HG03060 (cell line): Measurements from ENCODE around the gene NPFF.
"Not testable (repeated sequence)": the region's sequence is repeated elsewhere in the genome, so short reads cannot be mapped to it uniquely, and the experiment has no call there.

Experiments used
- ATAC-seq: cut with Tn5 transposase; IDR thresholded peaks from one replicate; pipeline ENCODE4 v1.9.1; 2021; ENCODE audit warnings: low read depth, moderate number of reproducible peaks; ENCODE audit not compliant: unreplicated experiment

Gene NPFF

GRCh38 chr12:53497461-53497860 is 9.8 kb downstream of the NPFF start:
- no peak for ATAC-seq

DNA sequence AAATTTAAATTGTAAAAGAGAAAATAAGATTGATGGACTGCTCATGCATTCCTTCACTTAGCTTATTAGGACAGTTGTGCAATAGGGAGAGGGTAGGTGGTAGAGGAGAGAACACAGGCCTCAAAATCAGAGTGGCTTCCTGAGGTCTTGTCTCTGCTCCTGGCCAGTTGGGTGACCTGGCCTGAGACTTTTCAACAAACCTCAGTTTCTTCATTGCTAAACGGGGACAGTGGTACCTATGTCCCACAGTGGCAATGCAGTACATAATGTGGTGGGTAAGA is 10.6 kb downstream of the NPFF start:
- no peak for ATAC-seq

GRCh38 chr12:53495903-53496751 is 11.2 kb downstream of the NPFF start:
- ATAC-seq = no peak

DNA sequence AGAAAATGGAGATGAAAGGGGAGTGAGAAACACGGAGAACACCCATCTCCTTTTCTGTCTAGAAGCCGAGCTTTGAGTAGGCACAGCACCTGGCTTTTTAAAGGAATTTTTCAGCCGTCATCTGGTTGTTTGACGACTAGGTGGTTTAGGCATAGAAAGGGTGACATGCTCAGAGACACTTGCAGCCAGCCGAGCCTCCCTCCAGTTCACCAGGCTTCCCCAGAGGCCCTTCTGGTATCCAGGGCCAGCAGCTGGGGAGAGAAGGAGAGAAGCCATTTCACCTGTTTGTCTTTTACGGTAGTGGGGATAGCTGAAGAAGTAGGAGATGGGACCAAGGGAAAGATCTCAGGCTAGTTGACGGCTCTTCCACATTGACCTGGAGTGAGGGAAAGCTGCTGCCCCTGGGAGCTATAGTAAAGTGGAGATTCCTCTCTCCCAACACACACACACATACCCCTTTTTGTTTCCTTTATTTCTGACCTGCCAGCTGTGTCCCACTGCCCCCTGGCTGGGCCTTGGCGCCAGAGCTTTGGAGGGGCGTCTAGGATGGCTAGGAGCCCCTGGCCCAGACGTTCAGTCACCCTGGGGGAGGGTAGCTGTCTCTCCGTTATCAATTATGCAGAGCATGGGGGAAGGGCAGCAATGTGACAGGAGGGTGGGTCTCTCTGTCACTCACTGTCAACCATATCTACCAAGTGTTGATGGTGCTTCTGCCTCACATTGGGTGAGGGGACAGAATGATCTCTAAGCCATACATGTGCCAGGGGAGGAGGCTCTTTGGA is 13.5 kb downstream of the NPFF start:
- no peak for ATAC-seq

GRCh38 chr12:53492830-53493609 is 14.3 kb downstream of the NPFF start:
- no peak for ATAC-seq

GRCh38 chr12:53492188-53492587 is 15.1 kb downstream of the NPFF start:
- no peak for ATAC-seq

DNA sequence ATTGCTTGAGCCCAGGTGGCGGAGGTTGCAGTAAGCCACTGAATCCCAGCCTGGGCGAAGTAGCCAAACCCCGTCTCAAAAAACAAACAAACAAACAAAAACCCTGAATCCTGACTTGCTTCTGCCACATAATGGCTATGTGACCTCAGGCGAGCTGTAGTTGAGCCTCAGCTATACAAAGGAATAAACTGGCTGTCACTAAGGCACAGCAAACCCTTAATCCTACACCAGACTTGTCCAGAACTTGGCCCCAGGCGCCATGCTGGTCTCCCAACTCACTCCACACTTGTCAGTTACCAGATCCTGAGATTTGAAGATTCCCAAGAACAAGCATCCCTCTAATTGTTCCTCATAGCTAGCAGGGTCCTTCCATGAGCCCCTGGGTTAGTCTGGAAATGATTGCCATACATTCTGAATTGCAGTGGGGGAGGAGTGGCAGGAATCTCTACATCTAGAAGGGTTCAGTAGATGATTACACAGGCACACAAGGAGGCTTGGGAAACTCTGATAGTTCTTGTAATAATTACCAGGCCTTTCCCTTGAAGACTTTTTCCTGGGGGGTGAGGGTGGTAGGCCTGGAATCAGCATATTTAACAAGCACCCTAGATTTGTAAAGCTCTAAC is 17.9 kb downstream of the NPFF start:
- ATAC-seq = no peak

GRCh38 chr12:53486736-53487487 is 20.4 kb downstream of the NPFF start:
- ATAC-seq = no peak

DNA sequence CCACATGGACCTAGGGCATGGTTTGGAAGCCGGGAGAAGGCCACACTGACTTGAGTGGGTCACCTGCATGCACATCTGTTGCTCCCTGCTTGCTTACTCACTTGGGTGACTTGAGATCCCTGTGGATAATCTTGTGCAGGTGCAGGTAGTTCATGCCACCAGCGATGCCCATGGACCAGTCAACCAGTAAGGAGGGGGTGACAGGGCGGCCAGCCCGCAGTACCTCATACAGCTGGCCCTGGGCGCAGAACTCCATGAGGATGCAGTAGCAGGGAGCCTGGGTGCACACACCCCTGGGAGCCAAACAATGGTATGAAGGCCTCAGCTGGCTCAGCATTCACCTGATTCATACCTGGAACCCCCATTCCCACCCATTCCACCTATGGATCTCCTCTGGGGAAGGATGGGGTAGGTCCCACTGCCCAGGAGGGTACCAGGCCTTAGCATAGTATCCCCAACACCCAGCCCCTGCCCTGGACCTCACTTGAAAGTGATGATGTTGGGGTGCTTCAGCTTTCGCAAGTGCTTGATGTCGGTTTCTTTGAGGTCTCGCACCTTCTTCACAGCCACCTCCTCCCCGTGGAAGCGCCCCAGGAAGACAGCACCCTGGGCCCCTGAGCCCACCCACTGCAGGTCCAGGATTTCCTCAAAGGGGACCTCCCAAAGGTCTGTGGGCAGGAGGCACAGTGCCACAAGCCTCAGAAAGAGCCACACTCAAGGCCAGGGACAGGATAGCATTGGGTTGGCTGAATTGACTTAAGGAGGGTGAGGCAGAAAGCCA is 21.1 kb downstream of the NPFF start:
- ATAC-seq = no peak

DNA sequence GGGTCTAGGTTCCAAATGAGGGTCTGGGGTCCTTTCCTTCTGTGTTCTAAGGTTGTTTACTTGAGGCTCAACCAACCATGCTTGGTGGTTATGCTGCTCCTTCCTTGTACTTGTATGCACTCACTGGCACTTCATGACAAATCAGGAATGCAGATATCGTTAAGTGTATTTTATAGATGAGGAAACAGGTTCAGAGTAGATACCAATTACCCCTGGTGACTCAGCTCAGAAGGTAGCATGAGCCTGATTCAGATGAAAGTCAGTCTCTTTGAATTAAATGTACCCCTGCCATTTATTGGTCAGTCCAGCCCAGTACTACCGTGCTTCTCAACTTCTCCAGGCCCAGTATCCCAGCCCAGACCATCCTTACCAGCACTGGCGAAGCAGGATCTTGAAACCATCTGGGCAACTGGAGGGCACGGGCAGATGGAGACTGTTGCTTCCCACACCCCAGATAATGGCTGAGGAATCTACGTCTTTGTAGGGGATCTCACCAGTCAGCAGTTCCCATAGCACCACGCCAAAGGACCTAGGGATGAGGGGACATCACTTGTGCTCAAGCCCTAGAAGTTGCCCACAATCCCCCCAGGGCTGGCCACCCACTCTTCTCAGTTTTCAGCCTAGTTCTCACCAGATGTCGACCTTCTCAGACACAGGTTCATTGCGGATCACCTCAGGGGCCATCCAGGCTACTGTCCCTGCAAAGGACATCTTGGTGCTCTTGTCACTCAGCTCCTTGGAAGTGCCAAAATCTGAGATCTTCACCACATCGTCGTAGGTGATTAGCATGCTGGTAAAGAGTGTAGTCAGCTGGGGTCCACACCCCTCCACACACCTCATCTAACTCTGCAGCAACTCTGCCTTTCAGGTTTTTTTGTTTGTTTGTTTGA is 22.4 kb downstream of the NPFF start:
- ATAC-seq = no peak

DNA sequence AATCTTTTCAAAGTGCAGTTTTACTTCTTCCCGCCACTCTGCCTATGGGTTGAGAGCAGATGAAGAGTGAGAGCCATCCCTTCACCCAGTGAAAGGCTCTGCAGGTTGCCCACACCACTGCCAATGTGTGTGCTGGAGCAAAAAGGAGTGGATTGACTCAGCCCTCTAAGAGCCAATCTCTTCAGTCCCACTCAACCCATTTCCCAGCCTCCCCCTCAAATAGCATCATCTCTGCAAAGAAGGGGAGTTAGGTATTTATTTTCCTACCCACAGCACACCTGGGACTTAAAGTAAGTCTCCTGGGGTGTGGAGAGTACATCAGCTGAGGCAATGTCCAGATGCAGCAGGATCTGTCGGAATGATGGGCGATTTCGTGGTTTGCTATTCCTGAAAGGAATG is 23.3 kb downstream of the NPFF start:
- ATAC-seq = no peak

DNA sequence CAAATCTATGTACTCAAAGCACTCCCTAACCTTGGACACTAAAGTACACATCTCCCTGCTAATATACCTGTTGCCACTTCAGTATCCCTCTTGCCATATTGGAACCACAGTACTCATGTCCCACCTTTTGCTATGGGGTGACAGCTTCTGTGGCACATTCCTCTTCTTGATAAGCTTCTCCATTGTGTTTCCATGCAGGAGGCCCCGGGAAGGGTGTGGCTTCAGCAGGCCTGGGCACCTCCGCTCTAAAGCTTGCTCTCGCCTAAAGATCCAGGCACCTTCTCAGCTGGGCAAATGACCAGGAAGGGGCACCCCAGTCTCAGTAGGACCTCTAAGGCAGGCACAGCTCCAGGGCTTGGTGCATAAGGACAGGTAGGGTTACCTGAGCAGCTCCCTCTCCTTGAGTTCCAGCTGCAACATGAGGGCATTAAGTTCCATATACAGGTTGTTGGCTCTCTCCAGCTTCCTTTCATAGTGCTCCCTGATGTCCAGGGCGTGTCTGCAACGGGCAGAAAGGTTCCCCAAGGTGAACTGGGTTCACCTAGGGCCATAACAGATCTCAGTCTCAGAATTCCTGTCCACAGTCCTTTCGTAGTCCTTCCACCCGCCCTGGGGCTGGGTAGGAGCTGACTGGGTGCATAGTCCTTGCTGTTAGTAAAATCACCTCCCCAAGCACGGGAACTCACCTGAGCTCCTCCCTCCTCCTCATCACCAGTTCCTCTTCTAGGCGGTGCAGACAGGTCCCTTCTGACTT is 23.9 kb downstream of the NPFF start:
- ATAC-seq = no peak

- no peak for ATAC-seq
Measured at GRCh38 chr12:53482626-53483168, 24.6 kb downstream of the NPFF start.

DNA sequence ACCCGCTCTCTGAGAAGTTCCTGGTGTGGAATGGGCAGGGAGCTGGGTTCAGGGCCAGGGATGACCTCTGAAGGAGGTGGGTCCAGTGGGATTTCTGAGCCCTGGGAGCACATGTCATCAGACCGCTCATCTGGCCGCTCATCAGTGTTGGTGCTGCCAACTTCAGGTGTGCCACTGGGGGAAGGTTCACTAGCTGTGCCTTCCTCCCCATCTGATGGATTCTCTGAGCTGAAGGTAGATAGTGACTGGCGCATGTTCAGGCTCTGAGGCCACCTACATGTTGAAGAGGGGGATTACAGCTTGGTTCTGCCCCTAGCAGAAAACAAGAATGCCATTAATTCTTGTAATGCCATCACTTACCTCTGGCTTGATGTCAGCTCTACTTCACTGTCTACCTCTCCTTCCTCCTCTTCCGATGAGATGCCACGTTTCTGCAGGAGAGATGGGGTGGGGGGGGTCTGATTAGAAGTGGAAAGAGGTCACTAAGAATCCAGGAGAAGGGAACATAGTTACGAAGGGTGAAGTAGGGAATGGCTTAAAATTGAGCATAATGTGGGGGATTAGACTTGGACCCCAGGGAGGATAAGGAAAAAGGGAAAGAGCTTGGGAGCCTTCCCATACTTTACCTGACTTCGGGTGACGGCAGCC is 25.2 kb downstream of the NPFF start:
- ATAC-seq = no peak

DNA sequence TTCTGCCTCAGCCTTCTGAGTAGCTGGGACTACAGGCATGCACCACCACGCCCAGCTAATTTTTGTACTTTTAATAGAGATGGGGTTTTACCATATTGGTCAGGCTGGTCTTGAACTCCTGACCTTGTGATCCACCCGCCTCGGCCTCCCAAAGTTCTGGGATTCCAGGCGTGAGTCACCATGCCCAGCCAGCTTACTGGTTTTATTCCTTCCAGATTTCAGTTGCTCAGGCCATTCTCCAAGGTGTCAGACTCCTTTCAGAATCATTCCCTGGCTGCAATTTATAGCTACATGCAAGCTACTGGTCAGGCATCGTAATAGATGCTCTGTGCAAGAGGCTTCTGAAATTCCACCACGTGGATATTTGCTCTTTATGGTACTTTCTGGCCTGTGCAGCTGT is 25.8 kb downstream of the NPFF start:
- ATAC-seq = not testable (repeated sequence)

DNA sequence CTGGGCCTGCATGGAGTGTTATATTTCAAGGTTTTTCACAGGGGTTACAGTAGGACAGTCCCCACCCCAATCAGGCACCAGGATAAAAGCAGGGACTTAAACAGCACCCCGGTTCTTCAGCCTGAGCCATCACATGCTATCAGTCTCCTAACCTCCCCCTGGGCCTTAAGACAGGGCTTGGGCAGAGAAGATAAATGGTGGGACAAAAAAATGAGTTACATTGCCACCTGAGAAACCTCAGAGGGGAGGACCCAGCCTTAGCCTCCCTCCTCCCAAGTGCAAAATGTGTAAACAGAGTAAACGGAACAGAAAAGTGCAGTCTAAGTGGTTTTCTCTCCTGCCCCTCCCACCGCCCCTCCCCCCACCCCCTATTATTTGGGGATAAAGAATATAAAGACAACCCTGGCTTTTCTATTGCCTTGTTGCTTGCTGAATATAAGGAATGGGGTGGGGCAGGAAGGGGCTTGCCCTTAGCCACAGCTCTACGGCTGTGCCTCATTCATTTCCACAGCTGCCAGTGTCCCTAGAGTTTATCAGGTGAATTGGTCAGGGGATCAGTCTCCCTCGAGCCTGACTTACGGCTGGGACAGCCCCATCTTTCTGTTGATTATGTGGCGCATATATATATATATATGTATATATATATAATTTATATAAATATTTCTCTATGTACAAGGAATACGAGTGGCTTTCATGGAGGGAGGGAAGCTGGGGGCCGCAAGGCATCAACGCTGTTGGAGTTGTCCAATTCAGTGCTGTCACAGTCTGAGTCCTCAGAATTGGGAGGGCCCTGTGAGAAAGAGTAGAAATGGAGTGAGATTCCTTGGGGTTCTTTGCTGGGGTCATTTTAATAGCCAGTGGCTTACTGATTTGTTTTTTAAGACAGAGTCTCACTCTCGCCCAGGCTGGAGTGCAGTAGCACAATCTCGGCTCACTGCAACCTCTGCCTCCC is 26.5 kb downstream of the NPFF start:
- no peak for ATAC-seq
